HG02981 (cell line): ENCODE data around the gene TFPI.
"Not testable (repeated sequence)": the region's sequence is repeated elsewhere in the genome, so short reads cannot be mapped to it uniquely, and the experiment has no call there.

Experiments
- ATAC-seq: cut with Tn5 transposase; IDR thresholded peaks from one replicate; pipeline ENCODE4 v1.9.1; 2021; ENCODE audit warnings: mild to moderate bottlenecking, moderate library complexity; ENCODE audit not compliant: unreplicated experiment

Gene TFPI

DNA sequence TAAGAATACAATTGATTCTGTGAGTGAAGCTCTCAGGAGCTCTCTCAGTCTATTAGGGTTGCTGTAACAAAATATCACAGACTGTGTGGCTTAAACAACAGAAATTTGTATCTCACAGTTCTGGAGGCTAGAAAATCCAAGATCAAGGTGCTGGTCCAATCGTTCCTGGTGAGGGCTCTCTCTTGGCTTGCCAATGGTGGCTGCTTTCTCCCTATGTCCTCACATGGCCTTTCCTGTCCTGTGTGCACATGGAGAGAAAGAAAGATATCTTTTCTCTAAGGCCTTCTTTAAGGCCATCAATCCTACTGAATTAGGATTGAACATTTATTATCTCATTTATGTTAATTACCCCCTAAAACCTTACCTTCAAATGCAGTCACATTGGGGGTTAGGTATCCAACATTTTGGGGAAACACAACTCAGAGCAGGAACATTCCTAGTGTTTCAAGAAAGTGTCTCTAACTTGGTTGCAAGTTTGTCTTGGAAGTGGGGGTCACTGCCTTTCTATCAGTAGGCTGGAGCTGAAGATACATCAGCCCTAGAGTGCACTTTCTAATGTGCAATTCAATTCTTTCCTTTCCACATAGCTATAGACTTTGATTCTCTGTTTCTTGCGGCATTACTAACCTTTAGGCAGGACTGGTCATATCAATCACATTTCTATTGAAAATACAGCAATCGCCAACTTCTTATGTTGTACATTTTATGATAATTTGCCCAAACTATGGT is 24.8 kb downstream of the TFPI start:
- ATAC-seq = no peak

DNA sequence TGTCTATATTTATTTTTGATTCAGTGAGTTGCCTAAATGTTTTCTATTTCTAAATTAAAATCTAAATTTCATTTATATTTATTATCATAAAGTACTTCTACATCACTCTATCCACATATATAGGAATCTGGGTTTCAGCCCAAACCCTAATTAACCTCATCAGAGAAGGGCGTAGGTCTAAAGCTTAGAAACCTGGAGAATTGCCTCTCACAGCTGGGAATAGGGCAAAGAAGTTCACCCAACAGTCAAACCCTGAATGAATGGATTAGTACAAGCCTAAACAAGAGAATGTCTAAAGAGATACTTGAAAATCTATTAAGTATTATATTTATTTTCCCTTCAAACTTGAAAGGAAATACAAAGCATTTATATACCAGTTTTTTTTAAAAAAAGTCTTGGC is 26.2 kb downstream of the TFPI start:
- ATAC-seq = no peak

DNA sequence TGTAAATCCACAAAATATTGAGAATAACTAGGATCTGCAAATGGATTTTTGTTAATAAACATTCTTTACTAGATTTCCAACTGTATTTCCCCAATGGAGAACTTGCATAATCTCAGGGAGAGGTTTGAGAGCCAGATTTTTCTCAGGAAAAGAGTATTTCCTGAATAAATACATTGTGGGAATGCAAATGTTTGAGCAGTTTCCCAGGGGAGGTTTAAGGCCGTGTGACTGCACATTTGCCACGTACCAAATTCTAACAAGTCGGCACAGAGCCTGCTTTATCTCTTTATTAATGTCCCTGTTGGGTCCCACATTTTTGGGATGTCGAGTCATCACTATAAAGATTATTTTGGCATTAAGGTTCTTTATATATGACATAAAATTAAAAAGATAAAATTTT is 27.0 kb downstream of the TFPI start:
- no peak for ATAC-seq

DNA sequence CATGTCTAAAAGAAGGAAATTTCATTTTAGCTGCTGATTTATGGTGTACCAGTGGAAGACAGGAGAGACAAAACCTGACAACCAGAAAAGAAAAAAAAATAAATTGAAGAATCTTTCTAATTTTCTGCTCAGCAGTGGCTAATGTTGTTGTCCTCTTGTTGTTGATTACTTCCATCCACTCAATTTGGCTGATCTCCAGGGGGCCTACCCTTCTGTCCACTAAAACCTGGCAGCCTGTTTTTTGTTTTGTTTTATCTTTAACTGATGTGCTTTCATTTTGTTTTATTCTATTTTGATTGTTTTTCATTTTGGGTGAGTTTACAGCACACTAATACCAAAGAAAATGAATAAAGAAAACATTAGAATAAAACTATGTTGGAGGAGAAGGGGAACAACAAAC is 27.4 kb downstream of the TFPI start:
- ATAC-seq = no peak

DNA sequence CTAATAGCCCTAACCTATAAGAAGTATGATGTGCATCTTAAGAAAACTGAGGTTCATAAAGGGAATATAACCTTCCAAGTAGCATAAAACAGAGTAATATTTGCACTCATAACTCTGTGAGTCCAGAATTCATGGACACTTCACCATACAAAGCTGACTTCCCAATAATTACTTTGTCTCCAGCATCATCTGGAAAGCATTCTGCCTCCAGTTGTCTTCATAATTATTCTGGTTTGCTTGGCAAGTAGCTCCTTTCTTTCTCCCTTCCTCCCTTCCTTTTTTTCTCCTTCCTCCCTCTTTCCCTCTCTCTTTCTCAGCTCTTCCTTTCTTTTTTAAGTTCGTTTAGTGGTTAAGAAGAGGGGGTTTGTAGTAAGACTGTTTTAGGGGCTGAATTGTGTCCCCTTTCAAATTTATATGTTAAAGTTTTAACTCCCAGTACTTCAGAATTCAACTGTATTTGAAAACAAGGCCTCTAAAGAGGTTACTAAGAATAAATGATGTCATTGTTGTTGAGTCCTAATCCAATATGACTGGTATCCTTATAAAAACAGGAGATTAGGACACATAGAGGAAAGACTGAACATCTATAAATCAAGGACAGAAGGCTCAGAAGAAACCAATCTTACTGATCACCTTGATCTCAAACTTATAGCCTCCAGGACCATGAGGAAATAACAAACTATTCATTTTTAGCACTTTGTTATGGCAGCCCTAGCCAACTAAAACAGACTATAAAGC is 28.9 kb downstream of the TFPI start:
- no peak for ATAC-seq

DNA sequence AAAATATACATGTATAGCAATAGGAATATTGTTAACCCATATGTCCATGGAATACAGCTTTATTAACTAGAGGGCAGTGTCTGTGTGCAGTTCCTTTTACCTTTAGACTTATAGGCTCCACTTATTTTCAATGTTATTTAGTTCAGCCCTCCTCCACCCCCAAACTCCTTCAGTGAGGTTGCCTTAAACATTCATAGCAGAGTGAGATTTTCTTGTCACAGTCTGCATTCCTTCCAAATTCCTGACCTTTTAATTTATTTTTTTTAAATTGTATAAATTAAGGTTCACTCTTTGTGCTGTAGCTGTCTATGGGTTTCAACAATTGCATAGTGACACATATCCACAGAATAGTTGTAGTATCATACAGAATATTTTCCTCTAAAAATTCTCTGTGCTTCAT is 30.9 kb downstream of the TFPI start:
- no peak for ATAC-seq

DNA sequence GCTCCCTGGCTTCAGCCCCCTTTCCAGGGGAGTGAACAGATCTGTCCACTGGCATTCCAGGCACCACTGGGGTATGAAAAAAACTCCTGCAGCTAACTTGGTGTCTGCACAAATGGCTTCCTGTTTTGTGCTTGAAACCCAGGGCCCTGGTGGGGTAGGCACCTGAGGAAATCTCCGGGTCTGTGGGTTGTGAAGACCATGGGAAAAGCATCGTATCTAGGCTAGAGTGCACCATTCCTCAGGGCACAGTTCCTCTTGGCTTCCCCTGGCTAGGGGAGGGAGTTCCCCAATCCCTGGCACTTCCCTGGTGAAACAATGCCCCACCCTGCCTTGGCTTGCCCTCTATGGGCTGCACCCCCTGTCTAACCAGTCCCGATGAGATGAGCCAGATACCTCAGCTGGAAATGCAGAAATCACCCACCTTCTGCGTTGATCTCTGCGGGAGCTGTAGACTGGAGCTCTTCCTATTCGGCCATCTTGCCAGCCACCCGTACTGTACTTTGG is 34.1 kb downstream of the TFPI start:
- ATAC-seq = no peak

DNA sequence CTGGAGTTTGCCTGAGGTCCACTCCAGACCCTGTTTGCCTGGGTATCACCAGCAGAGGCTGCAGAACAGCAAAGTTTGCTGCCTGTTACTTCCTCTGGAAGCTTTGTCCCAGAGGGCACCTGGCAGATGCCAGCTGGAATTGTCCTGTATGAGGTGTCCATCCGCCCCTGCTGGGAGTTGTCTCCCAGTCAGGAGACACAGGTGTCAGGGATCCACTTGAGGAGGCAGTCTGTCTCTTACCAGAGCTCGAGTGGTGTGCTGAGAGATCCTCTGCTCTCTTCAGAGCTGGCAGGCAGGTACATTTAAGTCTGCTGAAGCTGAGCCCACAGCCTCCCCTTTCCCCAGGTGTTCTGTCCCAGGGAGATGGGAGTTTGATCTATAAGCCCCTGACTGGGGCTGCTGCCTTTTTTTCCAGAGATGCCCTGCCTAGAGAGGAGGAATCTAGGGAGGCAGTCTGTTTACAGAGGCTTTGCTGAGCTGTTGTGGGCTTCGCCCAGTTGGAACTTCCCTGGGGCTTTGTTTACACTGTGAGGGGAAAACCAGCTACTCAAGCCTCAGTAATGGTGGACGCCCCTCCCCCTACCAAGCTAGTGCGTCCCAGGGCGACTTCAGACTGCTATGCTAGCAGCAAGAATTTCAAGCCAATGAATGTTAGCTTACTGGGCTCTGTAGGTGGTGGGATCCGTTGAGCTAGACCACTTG is 34.7 kb downstream of the TFPI start:
- no peak for ATAC-seq

DNA sequence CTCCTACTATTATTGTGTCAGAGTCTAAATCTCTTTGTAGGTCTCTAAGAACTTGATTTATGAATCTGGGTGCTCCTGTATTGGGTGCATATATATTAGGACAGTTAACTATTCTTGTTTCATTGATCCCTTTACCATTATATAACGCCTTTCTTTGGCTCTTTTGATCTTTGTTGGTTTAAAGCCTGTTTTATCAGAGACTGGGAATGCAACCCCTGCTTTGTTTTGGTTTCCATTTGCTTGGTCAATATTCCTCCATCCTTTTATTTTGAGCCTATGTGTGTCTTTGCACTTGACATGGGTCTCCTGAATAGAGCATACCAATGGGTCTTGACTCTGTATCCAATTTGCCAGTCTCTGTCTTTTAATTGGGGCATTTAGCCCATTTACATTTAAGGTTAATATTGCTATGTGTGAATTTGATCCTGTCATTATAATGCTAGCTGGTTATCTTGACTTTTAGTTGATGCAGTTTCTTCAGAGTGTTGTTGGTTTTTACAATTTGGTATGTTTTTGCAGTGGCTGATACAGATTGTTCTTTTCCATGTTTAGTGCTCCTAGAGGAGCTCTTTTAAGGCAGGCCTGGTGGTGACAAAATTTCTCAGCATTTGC is 36.4 kb downstream of the TFPI start:
- not testable (repeated sequence) for ATAC-seq

DNA sequence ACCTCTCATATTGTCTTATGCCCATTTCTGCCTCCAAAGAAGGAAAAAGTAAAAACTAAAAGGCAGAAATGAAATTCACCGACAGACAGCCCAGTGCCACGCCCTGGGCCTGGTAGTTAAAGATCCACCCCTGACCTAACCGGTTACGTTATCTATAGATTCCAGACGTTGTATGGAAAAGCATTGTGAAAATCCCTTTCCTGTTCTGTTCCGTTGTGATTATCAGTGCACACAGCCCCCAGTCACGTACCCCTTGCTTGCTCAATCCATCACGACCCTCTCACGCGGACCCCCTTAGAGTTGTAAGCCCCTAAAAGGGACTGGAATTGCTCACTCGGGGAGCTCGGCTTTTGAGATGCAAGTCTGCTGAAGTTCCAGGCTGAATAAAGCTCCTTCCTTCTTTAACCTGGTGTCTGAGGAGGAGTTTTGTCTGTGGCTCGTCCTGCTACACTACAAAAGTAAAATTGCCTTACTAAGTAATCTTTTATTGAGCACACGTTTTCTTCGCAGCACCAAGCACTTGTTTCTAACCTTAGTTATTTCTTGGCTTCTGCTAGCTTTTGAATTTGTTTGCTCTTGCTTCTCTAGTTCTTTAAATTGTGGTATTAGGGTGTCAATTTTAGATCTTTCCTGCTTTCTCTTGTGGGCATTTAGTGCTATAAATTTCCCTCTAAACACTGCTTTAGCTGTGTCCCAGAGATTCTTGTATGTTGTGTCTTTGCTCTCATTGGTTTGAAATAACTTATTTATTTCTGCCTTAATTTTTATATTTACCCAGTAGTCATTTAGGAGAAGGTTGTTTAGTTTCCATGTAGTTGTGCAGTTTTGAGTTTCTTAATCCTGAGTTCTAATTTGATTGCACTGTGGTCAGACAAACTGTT is 37.4 kb downstream of the TFPI start:
- ATAC-seq = not testable (repeated sequence)

DNA sequence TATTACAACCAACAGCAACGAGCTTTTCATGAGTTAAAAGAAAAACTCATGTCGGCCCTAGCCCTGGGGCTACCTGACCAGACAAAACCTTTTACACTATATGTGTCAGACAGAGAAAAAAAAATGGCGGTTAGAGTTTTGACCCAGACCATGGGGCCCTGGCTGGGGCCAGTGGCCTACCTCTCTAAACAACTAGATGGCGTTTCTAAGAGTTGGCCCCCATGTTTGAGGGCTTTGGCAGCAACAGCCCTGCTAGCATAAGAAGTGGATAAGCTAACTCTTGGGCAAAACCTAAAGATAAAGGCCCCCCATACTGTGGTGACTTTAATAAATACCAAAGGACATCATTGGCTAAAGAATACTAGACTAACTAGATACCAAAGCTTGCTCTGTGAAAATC is 39.3 kb downstream of the TFPI start:
- ATAC-seq = no peak

DNA sequence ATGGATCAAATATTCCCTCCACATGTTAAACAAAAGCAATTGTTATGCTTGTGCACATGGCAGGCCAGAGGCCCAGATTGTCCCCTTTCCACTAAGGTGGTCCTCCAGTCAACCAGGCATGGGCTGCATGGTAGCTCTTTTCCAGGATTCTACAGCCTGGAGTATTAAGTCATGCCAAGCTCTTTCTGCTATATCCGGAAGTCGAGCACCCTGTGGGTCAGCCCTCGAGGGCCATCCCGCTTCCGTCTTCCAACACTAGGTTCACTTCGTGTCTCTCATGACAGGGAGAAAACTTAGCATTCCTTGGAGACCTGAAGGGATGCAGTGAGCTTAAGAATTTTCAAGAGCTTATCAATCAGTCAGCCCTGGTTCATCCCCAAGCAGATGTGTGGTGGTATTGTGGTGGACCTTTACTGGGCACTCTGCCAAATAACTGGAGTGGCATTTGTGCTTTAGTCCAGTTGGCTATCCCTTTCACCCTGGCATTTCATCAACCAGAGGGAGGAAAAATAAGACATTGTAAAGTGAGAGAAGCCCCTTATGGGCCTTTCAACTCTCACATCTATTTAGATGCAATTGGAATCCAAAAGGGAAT is 39.9 kb downstream of the TFPI start:
- ATAC-seq = not testable (repeated sequence)

DNA sequence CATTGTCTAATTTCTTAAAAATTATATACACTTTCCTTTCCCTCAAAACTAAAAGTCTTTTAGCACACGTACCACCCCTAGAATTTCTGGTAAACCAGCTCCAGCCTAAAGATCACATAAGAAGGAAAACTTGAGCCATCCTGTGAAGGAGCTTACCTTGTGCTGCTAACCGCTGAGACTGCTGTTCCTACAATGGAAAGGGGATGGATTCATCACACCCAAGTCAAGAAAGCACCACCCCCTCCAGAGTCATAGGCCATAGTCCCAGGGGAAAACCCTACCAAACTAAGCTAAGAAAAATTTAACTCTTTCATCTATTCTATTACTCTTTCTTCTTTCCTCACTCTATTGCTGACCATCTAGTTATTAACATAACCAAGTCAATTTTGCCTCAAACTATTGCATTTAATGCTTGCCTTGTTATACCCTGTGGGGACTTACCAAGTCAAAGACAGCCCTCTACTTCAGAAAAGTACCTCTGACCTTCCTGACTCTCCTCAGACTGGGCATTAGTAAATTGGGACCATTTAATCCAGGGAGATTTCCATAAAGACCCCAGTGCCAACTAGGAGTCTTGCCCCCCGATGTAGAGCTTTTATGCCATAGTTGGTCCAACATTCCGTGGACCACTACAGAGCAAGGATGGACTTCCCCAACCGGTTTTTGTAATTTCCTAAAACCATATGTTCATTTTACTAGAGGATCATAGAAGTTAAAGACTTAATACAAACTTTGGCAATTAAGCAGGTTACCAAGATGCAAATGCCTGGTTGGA is 40.6 kb downstream of the TFPI start:
- not testable (repeated sequence) for ATAC-seq

DNA sequence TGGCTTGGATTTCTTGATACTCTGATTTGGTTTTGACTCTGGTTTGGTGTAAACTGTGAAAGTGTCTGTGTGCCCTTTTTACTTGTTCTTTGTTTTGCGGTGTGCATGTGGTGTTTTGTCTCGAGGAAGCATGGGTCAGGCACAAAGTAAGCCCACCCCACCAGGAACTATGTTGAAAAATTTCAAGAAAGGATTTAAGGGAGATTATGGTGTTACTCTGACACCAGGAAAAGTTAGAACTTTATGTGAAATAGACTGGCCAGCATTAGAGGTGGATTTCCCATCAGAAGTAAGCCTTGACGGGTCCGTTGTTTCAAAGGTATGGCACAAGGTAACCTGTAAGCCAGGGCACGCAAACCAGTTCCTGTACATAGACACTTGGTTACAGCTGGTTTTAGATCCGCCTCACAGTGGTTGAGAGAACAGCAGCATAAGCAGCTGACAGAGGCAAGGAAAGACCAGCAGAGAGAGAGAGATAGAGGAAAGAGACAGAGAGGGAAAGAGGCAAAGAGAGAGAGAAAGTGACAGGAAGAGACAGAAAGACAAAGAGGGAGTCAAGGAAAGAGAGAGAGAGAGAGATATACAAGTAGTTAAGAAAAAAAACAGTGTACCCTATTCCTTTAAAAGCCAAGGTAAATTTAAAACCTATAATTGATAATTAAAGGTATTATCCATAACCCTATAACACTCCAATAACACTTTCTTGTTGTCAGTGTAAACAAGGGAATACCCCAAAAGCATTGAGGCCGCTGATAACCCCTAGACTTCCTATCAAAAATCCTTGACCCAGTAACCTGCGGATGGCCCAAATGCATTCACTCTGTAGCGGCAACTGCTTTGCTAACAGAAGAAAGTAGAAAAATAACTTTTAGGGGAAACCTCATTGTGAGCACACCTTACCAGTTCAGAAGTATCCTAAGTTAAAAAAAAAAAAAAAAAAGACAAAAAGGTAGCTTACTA is 42.6 kb downstream of the TFPI start:
- ATAC-seq = no peak

DNA sequence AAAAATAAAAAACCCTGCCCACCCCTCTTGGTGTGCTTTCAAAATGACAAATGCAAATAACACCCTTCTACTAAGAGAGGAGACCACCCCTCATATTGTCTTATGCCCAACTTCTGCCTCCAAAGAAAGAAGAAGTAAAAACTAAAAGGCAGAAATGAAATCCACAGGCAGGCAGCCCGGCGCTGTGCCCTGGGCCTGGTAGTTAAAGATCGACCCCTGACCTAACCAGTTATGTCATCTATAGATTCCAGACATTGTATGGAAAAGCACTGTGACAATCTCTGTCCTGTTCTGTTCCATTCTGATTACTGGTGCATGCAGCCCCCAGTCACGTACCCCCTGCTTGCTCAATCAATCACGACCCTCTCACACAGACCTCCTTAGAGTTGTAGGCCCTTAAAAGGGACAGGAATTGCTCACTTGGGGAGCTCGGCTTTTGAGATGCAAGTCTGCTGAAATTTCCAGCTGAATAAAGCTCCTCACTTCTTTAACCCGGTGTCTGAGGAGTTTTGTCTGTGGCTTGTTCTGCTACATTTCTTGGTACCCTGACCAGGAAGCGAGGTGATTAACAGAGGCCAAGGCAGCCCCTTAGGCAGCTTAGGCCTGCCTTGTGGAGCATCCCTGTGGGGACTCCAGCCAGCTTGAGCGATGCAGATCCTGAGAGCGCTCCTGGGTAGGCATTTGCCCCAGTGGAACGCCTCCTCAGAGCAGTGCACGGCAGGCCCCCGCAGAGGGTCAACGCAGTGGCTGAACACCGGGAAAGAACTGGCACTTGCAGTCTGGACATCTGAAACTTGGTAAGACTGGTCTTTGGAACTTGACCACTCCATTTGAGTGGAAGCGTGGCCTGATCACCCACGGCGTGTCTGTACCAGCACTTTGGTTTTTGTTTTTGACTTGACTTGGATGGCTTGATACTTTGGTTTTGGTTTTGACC is 43.5 kb downstream of the TFPI start:
- ATAC-seq = not testable (repeated sequence)

DNA sequence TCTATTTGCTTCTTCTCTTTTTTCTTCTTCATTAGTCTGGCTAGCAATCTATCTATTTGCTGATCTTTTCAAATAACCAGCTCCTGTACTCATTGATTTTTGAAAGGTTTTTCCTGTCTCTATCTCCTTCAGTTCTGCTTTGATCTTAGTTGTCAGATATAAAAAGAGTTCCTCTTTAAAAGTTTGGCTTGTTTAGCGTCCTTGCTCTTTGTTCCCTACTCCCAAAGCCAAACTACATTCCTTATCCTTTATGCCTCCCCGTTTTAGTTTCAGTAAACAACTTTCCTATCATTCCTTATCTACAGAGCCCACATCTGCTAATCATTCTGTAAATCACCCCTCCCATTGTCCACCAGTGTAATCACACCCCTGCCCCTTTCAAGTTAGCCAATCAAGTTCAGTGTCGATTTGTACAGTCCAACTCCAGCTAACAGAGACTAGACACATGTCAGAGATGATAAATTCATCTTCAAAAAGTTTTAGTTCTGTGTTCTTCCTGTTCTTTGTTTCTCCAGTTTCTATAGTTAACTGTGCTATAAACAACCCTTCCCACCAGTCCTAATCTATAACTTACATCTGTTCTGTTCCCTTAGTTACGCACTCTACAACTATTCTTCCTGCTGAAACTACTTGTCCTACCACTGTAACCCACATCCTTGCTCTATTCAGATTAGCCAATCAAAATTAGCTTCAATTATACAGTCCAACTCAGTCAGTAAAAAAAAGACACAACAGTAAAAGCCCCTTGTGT is 44.4 kb downstream of the TFPI start:
- ATAC-seq = no peak
